ENCODE measurements around the gene MOB1B.

GRCh38 chr4:71020611-71021010, 118.4 kb downstream of the MOB1B start:
- no peak for TF ChIP-seq CTCF (IDR thresholded peaks at IDR 0.05)
- TF ChIP-seq POLR2A (IDR thresholded peaks at IDR 0.05): no peak
